Activated CD8-positive, alpha-beta memory T cell treated with anti-CD3 and anti-CD28 coated beads, Interleukin-2, amount 50 U/mL, for 1 hour (primary cell): ENCODE results near the gene DST.

Source experiments
- DNase-seq: peaks from one replicate; pipeline ENCODE4 v3.0.0-alpha.2; 2020; ENCODE audit errors: extremely low read depth

Gene DST

GRCh38 chr6:56642366-56643261, at the start of gene DST:
DST (minus strand) TSS chr6:56642889.
- DNase-seq = no peak

GRCh38 chr6:56691814-56692213, 49.1 kb upstream of the DST start:
- no peak for DNase-seq

DNA sequence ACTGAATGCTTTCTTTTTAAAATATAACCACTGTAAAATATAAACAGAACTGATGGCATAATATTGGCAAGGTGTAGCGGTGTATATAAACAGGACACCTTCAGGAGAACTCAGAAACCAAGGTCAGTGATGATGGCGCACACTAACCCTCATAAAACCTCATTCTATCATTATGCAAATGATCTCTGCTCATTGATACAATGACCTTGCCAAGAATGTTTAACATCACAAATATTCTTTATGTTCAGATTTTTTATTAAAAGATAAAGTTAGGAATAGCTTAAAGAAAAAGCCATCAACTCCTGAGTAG, 48.6 kb upstream of the DST start:
- DNase-seq = no peak

GRCh38 chr6:56690519-56691285, 48.0 kb upstream of the DST start:
- no peak for DNase-seq

DNA sequence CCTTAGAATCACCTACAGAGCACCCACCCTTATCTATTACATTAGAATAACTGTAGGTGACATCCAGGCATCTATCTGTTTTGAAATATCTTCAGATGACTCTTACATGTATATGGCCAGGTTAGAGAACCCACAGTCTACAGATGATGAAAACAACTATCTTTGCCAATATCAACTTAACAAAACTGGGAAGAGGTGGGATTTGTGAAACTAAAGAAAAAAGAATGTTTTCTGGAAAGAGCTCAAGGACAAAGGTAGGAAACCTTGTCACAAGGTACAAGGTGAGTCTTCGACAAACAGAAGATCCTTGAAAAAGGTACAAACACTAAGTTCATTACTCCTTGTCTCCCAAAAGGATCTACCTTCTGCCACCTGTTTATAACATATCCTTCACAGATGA, 47.0 kb upstream of the DST start:
- DNase-seq = no peak

GRCh38 chr6:56689114-56689513, 46.4 kb upstream of the DST start:
- no peak for DNase-seq

GRCh38 chr6:56688521-56688920, 45.8 kb upstream of the DST start:
- no peak for DNase-seq

- DNase-seq = no peak
Measured at GRCh38 chr6:56687551-56687950, 44.9 kb upstream of the DST start.

DNA sequence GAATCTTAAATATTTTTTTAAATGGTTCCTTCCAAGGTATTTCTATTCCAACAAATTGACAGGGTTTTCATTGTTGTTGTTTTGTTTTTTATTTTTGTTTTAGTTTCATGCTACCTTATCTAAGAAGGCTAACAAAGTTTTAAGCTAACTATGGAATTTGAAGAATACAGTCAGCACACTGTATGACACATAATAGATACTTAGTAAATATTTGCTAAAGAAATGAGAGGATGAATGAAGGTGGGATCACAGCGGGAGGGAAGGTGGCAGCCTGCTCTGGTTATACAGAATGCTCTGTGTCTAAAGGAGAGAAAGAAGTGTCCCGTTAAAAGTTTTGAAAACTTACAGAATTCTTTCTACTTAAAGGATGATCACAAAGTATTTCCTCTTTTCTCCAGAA, 43.7 kb upstream of the DST start:
- no peak for DNase-seq

- DNase-seq = no peak
Measured at GRCh38 chr6:56685994-56686393, 43.3 kb upstream of the DST start.

DNA sequence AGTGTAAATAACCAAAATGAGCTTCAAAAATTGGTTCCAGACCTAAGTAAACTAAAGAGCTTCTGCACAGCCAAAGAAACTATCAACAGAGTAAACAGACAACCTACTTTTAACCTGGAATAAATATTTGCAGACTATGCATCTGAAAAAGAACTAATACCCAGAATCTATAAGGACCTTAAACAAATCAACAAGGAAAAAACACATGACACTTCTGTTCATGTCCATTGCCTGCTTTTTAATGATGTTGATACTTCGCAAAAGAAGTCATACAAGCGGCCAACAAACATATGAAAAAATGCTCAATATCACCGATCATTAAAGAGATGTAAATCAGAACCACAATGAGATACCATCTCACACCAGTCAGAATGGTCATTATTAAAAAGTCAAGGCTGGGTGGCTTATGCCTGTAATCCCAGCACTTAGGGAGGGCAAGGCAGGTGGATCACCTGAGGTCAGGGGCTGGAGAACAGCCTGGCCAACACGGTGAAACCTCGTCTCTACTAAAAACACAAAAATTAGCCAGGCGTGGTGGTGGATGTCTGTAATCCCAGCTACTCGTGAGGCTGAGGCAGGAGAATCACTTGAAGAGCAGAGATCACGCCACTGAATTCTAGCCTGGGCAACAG, 42.5 kb upstream of the DST start:
- no peak for DNase-seq

DNA sequence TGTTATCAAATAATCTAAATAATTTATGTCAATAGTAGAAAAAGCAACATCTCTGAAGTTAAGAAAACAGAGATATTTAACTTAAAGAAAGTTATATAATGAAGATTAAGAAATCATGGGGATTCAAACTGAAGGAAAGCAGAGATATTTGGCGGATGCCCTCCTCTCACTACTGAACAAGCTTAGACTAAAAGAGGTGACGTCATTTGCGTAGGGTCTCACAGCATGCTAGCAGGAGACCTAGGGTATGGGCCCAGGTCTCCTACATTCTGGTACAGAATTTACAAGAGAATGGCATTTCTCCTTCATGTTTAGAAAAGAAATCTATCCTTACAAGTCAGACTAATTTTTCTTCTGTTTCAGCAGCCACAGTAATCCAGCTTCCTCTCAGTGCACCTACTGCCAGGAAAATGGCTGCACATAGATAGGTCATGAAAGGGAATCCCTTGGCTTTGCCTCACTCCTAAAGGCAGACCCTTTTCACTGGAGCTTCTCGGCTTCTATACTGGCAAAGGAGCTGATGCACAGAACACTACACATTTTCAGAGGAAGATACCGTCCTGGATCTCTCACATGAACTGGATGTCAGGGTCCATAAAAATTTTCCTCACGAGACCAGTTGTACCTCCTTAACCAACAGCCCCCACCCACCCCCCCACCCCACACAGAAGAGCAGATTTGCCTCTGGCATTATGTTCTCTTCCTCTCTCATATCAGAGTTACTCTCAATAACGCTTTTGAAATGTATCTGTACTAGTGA, 41.8 kb upstream of the DST start:
- no peak for DNase-seq

DNA sequence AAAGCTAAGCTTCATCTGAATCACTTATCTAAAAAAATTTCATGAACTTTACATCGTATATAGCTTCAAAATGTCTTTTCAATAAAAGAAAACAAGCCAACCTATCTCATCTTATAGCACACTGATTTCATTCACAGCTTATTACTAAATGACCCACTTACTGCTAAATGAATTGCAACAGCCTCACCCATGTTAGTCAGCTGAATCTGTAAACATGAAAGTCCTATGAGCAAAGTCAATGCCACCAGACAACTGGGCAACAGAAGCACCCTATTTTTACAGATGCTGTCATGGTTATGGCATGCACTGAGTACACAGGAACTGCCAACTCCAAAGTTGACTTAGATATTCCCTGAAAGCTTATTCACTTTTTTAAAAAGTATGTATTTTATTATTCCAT, 41.2 kb upstream of the DST start:
- no peak for DNase-seq

DNA sequence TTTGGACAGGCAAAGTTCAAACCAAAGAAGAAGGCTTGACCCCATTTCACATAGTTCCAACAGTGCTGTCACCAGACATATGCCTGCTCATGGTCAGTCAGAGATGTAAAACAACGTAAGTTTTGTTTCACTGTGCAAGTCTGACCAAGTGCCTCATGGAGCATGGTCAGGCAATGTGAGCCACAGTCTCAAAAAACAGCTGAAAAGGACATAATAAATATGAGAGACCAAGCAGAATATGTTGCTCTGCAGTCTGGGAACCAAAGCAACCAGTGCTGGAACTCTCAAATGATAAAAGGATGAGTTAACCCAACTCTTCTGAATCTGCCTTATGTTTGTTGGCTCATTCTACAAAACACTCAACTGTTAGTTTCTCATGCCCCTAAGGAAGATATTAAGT, 39.9 kb upstream of the DST start:
- DNase-seq = no peak

- DNase-seq = no peak
Measured at GRCh38 chr6:56677559-56677958, 34.9 kb upstream of the DST start.

GRCh38 chr6:56671651-56672461, 29.2 kb upstream of the DST start:
- DNase-seq = no peak

DNA sequence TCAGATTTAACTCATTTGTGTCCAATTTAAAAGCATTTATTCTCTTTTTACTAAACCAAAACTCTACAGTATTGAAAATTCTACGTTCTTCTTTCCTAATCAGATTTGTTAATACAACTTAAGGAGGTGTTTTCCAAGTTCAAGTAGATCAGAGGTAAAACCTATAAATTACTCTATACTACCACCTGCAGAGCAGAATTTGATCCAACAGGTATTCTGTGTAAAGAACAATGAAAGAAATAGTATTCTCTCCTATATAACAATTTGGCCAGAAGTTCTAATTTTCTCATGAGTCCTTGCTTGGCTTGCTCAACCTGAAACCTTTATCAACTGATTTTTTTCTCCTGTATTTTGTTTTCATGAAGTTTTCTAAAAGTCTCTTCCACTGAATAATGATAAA, 28.5 kb upstream of the DST start:
- DNase-seq = no peak

DNA sequence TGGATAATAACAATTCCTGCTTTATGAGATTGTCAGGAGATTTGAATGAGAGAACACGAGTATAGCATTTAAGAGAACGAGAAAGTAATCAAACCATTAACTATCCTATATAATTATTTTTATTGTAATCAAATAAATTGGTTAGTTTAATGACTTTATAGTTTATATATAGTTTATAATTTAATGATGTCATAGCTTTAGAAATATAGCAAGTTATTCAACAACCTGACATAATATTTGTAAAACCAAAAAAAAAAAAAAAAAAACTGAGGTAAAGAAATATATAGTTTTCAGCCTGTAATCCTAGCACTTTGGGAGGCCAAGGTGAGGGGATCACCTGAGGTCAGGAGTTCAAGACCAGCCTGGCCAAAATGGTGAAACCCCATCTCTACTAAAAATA, 26.4 kb upstream of the DST start:
- DNase-seq = no peak

DNA sequence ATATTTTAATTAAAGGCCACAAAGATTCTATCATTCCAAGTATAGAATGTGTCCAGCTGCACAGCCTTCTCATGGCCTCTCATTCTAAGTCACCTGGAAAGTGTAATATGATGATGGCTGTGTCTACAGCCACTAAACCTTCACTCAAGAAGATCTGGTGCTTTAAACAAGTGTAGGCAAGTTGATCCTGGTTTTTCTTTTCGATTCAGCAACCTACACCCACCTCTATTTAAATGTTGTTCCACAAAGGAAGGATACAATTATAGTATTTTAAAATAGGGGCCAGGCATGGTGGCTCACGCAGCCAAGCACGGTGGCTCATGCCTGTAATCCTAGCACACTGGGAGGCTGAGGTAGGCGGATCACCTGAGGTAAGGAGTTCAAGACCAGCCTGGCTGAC, 25.5 kb upstream of the DST start:
- no peak for DNase-seq

DNA sequence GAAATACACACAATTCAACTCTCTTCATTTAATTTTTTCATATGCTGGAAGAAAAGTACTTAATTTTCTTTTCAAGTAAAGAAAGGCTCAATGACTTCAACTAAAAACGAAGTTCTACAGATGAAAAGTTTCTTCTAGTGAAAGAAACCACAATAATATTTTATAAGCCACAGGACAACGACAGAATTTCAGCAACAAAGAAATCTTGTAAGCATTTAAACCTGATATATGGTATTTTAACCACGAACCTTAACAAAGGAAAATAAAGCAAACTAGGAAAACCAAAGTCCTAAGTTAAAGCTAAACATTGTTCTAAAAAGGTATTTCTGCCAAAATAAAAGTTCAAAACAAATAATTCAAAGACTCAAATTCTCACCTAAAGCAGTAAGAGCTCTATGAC, 24.6 kb upstream of the DST start:
- DNase-seq = no peak

- no peak for DNase-seq
Measured at GRCh38 chr6:56664029-56664428, 21.3 kb upstream of the DST start.
